Astrocyte of the cerebellum (primary cell): ENCODE data around the gene MMD.

Experiments
- DNase-seq: peaks from one replicate; pipeline ENCODE4 v3.0.0-alpha.2; 2011; ENCODE audit warnings: low read depth
- H3K4me3 ChIP-seq: 2 replicates; pipeline ENCODE4 v1.5.1; 2011; ENCODE audit warnings: mild to moderate bottlenecking, low read depth, low read length, moderate library complexity
- in situ Hi-C: cut with HindIII; loops from 2 replicates; pipeline ENCODE4 v1.10.0; 2017; ENCODE audit warnings: low sequenced_read_pairs
- TF ChIP-seq, protein P1 (sequence below): IDR thresholded peaks from 2 replicates; pipeline ENCODE4 v1.5.1; 2012; ENCODE audit warnings: low read length, low read depth, moderate library complexity, mild to moderate bottlenecking; ENCODE audit errors: missing control alignments

Gene MMD

DNA sequence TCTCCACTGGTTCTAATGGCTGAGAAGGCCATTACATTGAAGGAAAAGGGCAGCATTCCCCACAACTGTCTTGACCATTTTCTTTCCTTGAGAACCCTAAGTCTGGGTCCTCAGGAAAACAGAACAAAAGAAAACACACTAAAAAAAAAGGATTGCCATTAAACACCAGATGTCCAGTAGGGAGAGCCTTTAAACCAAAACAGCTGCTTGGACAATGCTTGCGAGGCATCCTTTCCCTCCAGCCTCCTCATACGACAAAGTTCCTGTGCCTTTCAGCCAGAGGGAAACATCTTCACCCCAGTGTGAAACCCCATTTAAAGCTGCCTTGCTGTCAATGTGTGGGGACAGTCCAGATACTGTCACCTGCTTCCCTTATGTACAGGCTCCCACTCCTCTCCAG lies 74.3 kb downstream of the MMD start:
- DNase-seq: no peak
- no peak overlapping the region for H3K4me3 ChIP-seq
- TF ChIP-seq, protein P1, sequence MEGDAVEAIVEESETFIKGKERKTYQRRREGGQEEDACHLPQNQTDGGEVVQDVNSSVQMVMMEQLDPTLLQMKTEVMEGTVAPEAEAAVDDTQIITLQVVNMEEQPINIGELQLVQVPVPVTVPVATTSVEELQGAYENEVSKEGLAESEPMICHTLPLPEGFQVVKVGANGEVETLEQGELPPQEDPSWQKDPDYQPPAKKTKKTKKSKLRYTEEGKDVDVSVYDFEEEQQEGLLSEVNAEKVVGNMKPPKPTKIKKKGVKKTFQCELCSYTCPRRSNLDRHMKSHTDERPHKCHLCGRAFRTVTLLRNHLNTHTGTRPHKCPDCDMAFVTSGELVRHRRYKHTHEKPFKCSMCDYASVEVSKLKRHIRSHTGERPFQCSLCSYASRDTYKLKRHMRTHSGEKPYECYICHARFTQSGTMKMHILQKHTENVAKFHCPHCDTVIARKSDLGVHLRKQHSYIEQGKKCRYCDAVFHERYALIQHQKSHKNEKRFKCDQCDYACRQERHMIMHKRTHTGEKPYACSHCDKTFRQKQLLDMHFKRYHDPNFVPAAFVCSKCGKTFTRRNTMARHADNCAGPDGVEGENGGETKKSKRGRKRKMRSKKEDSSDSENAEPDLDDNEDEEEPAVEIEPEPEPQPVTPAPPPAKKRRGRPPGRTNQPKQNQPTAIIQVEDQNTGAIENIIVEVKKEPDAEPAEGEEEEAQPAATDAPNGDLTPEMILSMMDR: no peak
- in situ Hi-C loops: no loop called here

DNA sequence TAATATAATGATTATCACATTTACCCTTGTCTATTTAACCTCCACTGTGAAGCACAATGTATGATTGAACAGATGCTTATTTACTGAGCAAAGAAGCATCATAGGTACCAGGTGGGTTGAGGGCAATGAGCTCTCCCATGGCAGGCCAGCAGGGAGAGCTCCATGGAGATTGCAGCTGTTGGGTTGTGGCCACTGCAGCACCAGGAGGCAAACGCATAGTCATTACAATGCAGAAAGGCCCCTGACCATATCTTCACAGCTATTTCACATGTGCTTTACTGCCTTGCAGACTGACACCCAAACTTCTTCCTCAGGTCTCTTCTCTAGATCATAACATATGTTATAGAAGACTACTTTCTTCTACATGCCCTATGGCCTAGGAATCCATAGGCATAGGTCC lies 75.0 kb downstream of the MMD start:
- TF ChIP-seq, protein P1: no peak
- DNase-seq: no peak
- in situ Hi-C loops: no loop called here
- no peak overlapping the region for H3K4me3 ChIP-seq

DNA sequence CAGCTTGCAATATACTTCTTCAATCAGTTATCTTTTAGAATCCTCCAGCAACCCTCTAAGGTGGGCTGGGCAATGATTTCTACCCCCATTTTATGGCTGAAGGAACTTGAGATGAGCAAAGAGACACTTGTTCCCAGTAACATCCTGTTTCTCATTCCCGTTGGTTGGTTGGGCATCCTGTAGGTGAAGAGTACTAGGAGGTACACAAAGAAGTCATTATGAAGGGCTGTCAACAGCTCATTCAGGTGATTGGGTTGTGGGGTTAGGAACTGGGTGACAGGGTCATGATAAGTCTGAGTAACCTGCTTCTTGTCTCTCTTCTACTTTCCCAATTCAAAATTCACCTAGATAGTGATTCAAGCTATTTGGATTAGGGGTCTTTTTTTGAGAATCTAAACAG lies 76.5 kb downstream of the MMD start:
- TF ChIP-seq, protein P1: no peak
- in situ Hi-C loops: no loop called here

DNA sequence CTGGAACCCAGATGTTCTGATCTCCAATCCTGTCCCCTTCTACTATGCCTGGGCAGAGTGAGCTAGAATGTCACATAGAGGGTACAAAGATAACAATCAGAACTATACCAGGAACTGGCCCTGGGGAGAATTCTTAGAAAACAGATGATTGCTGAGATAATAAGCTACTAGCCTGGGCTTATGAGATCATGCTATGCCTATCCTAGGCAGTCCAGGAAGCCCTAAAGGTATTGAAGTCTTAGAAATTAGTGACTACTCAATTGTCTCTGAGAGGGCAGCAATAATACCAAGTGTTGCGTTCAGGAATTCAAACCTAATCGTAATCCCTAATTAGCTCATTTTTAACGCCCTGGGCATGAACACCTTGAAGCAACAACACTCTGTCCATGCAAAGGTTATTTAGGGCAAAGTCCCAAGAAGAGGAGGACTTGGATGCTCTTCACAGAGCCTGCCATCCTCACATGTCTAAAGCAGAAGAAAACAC lies 77.1 kb downstream of the MMD start:
- H3K4me3 ChIP-seq: no peak overlapping the region
- DNase-seq: no peak
- TF ChIP-seq, protein P1: no peak
- in situ Hi-C loops: no loop called here

More for the DNA sequence above, 76.5 kb downstream of the MMD start:
- H3K4me3 ChIP-seq: no peak overlapping the region
- DNase-seq: no peak

DNA sequence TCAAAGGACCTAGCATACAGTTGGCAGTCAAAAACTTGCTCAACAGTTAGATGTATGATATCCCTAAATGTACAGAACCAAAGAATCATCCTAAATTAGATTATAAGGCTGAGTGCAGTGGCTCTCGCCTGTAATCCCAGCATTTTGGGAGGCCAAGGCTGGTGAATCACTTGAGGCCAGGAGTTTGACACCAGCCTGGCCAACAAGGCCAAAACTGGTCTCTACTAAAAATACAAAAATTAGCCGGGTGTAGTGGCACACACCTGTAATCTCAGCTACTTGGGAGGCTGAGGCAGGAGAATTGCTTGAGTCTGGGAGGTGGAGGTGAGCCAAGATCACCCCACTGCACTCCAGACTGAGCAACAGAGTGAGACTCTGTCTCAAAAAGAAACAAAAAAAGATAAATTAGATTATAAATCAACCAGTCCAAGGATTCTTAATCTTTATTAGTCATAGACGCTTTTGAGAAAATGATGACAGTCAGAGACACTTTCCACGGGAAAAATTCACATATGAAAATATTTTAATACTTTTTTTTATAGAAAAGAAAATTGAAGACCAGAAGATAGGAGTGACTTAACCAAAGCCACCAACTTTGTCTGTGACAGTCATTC lies 77.6 kb downstream of the MMD start:
- no peak for DNase-seq
- TF ChIP-seq, protein P1: no peak
- in situ Hi-C loops: no loop called here
- no peak overlapping the region for H3K4me3 ChIP-seq

DNA sequence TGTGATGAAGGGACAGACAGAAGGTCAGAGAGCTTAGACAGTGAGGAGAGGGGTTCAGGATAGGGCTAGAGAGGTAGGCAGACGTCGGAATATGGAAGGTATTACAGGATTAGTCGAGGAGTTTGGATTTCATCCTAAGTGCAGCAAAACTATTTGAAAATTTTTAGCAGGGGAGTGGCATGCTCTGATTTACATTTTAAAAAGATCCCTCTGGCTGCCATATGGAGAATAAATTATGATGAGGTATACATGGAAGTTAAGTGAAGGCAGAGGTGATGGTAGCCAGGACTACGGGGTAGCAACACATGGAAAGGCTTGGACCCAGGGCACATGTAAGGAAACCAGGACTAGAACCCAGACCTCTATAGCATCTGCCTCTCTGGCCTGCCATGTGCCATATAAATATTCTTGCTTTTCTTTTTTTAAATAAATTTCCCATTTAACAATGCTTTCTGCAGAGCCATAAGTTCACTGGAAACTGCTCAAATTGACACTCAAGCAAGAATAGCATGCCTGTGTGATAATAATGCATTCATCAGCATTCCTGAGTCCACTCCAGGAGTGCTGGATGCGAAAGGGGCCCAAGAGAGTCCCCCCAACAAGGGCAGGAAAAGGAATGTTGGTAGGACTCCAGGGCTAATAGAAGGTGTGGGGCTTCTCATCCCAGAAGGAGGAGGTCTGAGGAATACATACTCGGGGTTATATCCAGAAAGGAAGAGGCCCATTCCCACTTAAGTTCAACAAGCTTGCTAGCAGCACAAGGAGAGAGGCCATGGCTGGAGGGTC lies 78.6 kb downstream of the MMD start:
- H3K4me3 ChIP-seq: no peak overlapping the region
- TF ChIP-seq, protein P1: no peak
- no peak for DNase-seq
- in situ Hi-C loops: no loop called here
